HG03280 (cell line): Measurements from ENCODE around the gene OPRL1.

ENCODE experiments used
- ATAC-seq: cut with Tn5 transposase; IDR thresholded peaks from one replicate; pipeline ENCODE4 v1.9.1; 2021; ENCODE audit warnings: mild to moderate bottlenecking, moderate library complexity; ENCODE audit not compliant: unreplicated experiment

The OPRL1 gene

GRCh38 chr20:64041781-64042053 is 38.2 kb upstream of the OPRL1 start:
- ATAC-seq = no peak

GRCh38 chr20:64042054-64042781 is 37.7 kb upstream of the OPRL1 start:
- ATAC-seq = no peak

GRCh38 chr20:64043768-64044167 is 36.1 kb upstream of the OPRL1 start:
- ATAC-seq = no peak

GRCh38 chr20:64044484-64045247 is 35.2 kb upstream of the OPRL1 start:
- ATAC-seq = no peak

GRCh38 chr20:64045346-64046011 is 34.4 kb upstream of the OPRL1 start:
- no peak for ATAC-seq

- ATAC-seq = no peak
Measured at GRCh38 chr20:64047046-64047389, 32.9 kb upstream of the OPRL1 start.

GRCh38 chr20:64047968-64048401 is 31.9 kb upstream of the OPRL1 start:
- no peak for ATAC-seq

GRCh38 chr20:64048402-64049044 is 31.4 kb upstream of the OPRL1 start:
- ATAC-seq = no peak

GRCh38 chr20:64049060-64049877 is 30.6 kb upstream of the OPRL1 start, which contains the start of gene SOX18:
Gene SOX18 (minus strand): TSS chr20:64049639. CDS start chr20:64049516, 123 bp downstream.
- ATAC-seq = no peak

GRCh38 chr20:64049878-64050260 is 30.0 kb upstream of the OPRL1 start:
- ATAC-seq = no peak

GRCh38 chr20:64050261-64051032 is 29.4 kb upstream of the OPRL1 start:
- ATAC-seq = no peak

GRCh38 chr20:64051033-64051452 is 28.8 kb upstream of the OPRL1 start:
- ATAC-seq = no peak

GRCh38 chr20:64051561-64052325 is 28.1 kb upstream of the OPRL1 start:
- ATAC-seq = no peak

GRCh38 chr20:64052326-64052722 is 27.6 kb upstream of the OPRL1 start:
- no peak for ATAC-seq

- ATAC-seq = no peak
Measured at GRCh38 chr20:64052987-64053840, 26.7 kb upstream of the OPRL1 start.

- no peak for ATAC-seq
Measured at GRCh38 chr20:64053841-64054661, 25.8 kb upstream of the OPRL1 start.

GRCh38 chr20:64055396-64055892 is 24.4 kb upstream of the OPRL1 start:
- ATAC-seq = no peak
